Ovary (tissue), 9 donors: ENCODE results near the gene BSPRY. TPM values are rescaled to one million over a fixed set of nuclear protein-coding genes. Genes with fewer than 3 reads are reported as not detected.

Source experiments
- DNase-seq, 5 donors: peaks; one replicate each; pipeline ENCODE4 v3.0.0-alpha.2; 2019 to 2020
- H3K27ac ChIP-seq, 2 donors: fragments of 200-600 bp; one replicate each; pipeline versions ENCODE4 v1.5.1 to v1.8.0; 2019 to 2022
- H3K27me3 ChIP-seq: fragments of 200-600 bp; one replicate; pipeline ENCODE4 v1.8.0; 2022
- H3K36me3 ChIP-seq: fragments of 200-600 bp; sonication (generic); one replicate; pipeline ENCODE4 v1.5.1; 2019
- H3K4me1 ChIP-seq: one replicate; pipeline ENCODE4 v1.8.1; 2013; ENCODE audit warnings: mild to moderate bottlenecking, moderate library complexity; ENCODE audit not compliant: insufficient read depth
- H3K4me3 ChIP-seq: fragments of 200-600 bp; sonication (generic); one replicate; pipeline ENCODE4 v1.5.1; 2017
- H3K9me3 ChIP-seq, 2 donors: fragments of 200-600 bp in 1 of 2; sonication (generic) in 1 of 2; one replicate each; pipeline versions ENCODE4 v1.5.1 to v1.8.1; 2013 to 2019; ENCODE audit warnings: mild to moderate bottlenecking in 1 of 2, moderate library complexity in 1 of 2
- EP300 ChIP-seq: sonication (generic); formaldehyde crosslinking; IDR thresholded peaks from one replicate; pipeline ENCODE4 v1.6.1; 2017; ENCODE audit warnings: antibody characterized with exemption
- POLR2A ChIP-seq: fragments of 450-650 bp; IDR thresholded peaks from one replicate; pipeline ENCODE4 v1.6.1; 2017; ENCODE audit warnings: antibody characterized with exemption, mild to moderate bottlenecking, moderate library complexity
- WGBS, 3 donors: extraction: QIAGEN DNeasy Blood & Tissue Kit in 1 of 3; methylation state at CpG; one replicate each; pipeline versions ENCODE4 v1.1.5 to v1.1.7; 2013 to 2017; 5-methylcytosine and 5-hydroxymethylcytosine counted together
- intact Hi-C, 4 donors: fragments of 100-400 bp; cut with DNase I; formaldehyde crosslinking; loops; one replicate each; pipeline versions ENCODE4 v1.11.0 to v1.15.1; 2022 to 2023
- polyA plus RNA-seq, 2 donors: library from polyadenylated mRNA; stranded (reverse); fragments of 200-250 nt in 1 of 2; fragments of 350-450 nt in 1 of 2; fragmentation: Illumina TruSeq in 1 of 2; extraction: RNeasy Lipid Tissue Mini Kit (QIAGEN cat#74804) in 1 of 2; gene quantifications; one replicate each; pipeline ENCODE4 v1.2.3, GENCODE V29; 2013 to 2014
- total RNA-seq, 7 donors: library from RNA; depleted of rRNA in 2 of 7; stranded (reverse); fragments of >200 nt in 2 of 7; fragmentation: NEBNext Ultra II Directional in 3 of 7; extraction: Animal tissue kit (Norgen Biotek cat#: 25700) in 3 of 7; gene quantifications; one replicate each; pipeline versions ENCODE4 v1.1.0 to v1.2.4, GENCODE V29; 2016 to 2023
- TF ChIP-seq, protein P1 (sequence below), 3 donors: fragments of 450-650 bp in 2 of 3; fragments of 200-600 bp in 1 of 3; IDR thresholded peaks; one replicate each; pipeline versions ENCODE4 v1.5.1 to v1.8.0; 2016 to 2022; ENCODE audit warnings: antibody characterized with exemption in 3 of 3, mild to moderate bottlenecking in 1 of 3
- donor health status: DM: no; HTN: no; CAD: no; lungs with moderate emphysema.
- donor health status: DM: no; HTN: no; CAD: no.
- donor health status: Bipolar disorder and iron deficiency.
- donor health status: DM: yes; HTN: yes; CAD: no.
- donor health status: DM: no; HTN: no; CAD: no.
- donor health status: DM: yes; HTN: yes; CAD: no.

The BSPRY gene
- total and polyA plus RNA-seq, 9 donors, result 0.10 to 6.9 (median 0.35) TPM; not detected in 1

DNA sequence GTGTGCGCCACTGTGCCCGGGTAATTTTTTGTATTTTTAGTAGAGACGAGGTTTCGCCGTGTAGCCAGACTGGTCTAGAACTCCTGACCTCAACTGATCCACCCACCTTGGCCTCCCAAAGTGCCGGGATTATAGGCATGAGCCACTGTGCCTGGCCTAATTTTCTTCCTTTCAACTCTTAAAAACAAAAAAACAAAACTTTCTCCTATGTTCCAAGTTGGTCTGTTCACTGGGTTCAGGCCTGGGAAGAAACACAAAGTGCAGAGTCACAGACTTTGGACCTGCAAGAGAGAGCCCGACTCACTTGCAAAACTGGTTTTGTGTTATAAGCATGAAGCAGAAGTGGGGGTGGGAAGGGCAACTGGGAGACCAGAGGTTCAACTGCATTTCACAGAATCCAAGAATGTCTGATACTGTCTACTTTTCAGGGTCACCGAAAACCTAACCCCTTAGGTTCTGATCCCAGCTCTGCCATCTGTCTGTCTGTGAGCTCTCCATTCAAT, 32.6 kb downstream of the BSPRY start:
- Histone ChIP-seq H3K27me3 (no peaks in the 10 kb centered on the region), H3K36me3 (no peaks in the 10 kb centered on the region), H3K27ac (no peak overlapping the region), H3K4me1 (peaks cover 7% of the 10 kb centered on the region), H3K9me3 (no peaks in the 10 kb centered on the region), H3K4me3 (no peak overlapping the region)
- WGBS, 3 donors, result 85 to 88% (median 85%) methylated on average over 8 of the region's 8 CpGs
- intact Hi-C loops, result no loop called here
- no peak for DNase-seq
- TF ChIP-seq, protein P1, sequence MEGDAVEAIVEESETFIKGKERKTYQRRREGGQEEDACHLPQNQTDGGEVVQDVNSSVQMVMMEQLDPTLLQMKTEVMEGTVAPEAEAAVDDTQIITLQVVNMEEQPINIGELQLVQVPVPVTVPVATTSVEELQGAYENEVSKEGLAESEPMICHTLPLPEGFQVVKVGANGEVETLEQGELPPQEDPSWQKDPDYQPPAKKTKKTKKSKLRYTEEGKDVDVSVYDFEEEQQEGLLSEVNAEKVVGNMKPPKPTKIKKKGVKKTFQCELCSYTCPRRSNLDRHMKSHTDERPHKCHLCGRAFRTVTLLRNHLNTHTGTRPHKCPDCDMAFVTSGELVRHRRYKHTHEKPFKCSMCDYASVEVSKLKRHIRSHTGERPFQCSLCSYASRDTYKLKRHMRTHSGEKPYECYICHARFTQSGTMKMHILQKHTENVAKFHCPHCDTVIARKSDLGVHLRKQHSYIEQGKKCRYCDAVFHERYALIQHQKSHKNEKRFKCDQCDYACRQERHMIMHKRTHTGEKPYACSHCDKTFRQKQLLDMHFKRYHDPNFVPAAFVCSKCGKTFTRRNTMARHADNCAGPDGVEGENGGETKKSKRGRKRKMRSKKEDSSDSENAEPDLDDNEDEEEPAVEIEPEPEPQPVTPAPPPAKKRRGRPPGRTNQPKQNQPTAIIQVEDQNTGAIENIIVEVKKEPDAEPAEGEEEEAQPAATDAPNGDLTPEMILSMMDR (IDR thresholded peaks at IDR 0.05), result no peak
- TF ChIP-seq EP300, result no peak

DNA sequence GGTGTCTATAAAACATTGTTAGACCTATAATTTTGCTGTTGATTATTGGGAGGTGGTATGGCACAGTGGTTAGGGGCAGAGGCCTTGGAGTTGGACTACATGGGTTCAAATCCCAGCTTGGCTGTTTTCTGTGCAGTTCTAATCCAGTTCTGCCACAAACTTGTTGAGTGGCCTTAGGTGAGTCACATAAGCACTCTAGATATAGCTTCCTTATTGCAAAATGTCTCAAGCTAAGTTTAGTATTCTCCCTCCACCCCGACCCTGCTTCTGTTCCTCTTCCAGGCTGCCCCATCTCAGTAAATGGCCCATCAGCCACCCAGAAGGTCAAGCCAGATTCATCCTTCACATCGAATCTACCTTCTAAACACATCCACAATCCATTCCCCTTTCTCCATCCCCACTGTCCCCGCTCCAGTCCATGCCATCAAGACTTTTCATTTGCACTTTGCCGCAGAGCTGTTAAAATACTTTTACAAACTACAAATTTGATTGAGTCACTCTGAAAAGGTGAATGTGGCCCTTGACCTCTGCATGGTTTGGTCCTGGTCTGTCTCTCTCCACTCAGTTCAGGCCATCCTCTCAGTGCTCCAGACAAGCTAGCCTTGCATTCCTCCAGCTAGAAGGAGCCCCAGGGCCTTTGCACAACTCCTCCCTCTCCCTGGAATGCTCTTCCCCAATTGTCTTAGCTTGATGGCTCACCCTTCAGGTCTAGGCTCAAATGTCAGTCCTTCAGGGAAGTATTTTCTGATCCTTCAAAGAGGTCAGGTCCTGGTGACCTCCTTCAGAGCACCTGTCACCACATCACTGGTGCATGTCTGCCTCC, 37.4 kb downstream of the BSPRY start:
- DNase-seq, result no peak
- intact Hi-C loops, result no loop called here
- no peaks in the 10 kb centered on the region for H3K36me3 ChIP-seq
- WGBS, 3 donors, result 87 to 95% (median 91%) methylated on average over 4 of the region's 4 CpGs
- H3K4me1 ChIP-seq, result no peaks in the 10 kb centered on the region
- H3K27ac ChIP-seq, result no peak overlapping the region
- TF ChIP-seq EP300 (no peak), POLR2A (no peak)
- TF ChIP-seq, protein P1 (IDR thresholded peaks at IDR 0.05), result no peak
- no peaks in the 10 kb centered on the region for H3K27me3 ChIP-seq
- no peaks in the 10 kb centered on the region for H3K9me3 ChIP-seq
- no peak overlapping the region for H3K4me3 ChIP-seq

DNA sequence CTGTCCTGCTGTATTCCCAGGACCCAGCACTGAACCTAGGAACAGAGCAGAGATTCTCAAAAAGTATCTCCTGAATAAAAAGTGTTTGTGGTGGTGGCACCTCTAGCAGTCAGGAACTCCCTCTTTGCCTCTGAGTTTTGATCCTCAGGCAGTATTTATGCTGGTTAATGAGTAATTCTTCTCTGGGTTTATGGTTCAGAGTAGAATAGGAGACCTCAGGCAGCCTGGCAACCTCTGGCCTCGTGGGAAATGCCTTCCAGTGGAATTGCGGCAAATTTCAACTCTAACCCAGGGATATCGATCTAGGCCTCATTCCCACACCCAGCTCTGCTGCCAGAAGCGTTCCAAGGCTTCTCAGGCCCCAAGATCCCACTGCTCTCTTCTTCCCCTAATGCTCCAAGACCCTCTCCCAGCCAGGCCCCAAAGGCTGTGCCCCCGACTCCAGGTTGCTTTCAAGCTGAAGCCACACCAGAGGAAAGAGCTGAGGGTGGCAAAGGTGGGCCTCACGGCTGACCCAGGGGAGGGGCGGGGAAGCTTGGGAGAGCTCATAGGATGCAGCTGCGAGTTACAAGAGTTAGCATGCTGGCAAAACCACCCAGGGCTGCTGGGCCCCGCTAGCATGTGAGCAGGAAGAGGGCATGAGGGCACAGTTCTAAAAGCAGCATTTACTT, 38.4 kb downstream of the BSPRY start:
- 78 to 84% (median 81%) methylated on average over 9 of the region's 9 CpGs for WGBS, 3 donors
- no peak for DNase-seq
- no peak for TF ChIP-seq POLR2A
- TF ChIP-seq EP300, result no peak
- TF ChIP-seq, protein P1 (IDR thresholded peaks at IDR 0.05), result no peak
- Histone ChIP-seq H3K4me3 (no peak overlapping the region), H3K9me3 (no peaks in the 10 kb centered on the region), H3K27ac (no peak overlapping the region), H3K36me3 (no peaks in the 10 kb centered on the region), H3K4me1 (no peaks in the 10 kb centered on the region), H3K27me3 (no peaks in the 10 kb centered on the region)
- intact Hi-C loops, result no loop called here

DNA sequence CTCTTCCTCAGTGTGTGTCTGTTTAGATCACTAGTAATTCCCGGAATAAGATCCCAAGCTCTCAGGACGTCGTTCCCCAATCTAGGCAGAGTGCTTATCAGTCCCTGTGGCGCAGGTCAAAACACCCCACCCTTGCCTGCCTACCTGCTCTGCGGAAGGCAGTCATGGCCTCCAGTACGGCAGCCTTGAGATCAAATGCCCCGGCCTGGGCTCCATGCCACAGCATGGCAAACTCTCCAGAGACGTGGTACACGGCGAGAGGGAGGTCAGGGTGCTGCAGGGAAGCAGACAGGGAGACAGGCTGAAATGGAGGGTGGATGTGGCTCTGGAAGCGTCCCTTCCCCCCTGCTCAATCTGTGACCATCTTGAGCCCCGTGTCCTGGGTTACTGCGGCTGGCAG, 39.5 kb downstream of the BSPRY start:
- H3K27me3 ChIP-seq, result no peaks in the 10 kb centered on the region
- no peaks in the 10 kb centered on the region for H3K4me1 ChIP-seq
- no peaks in the 10 kb centered on the region for H3K9me3 ChIP-seq
- no peak overlapping the region for H3K27ac ChIP-seq
- no peak for DNase-seq
- no peak for TF ChIP-seq EP300
- TF ChIP-seq, protein P1 (IDR thresholded peaks at IDR 0.05), result no peak
- TF ChIP-seq POLR2A, result no peak
- no peaks in the 10 kb centered on the region for H3K36me3 ChIP-seq
- H3K4me3 ChIP-seq, result no peak overlapping the region
- 87 to 96% (median 89%) methylated on average over 13 of the region's 13 CpGs for WGBS, 3 donors
- intact Hi-C loops, result no loop called here
